HEK293 (cell line): ENCODE data around the gene DAGLA.

Experiments
- CTCF ChIA-PET: fragments of 350-600 bp; formaldehyde crosslinking; extraction: SDS; loops from one replicate; lab custom pipeline; 2021; ENCODE audit warnings: antibody characterized with exemption; lab: Yijun Ruan, JAX
- POLR2A ChIA-PET: fragments of 300-600 bp; formaldehyde crosslinking; extraction: SDS; loops from one replicate; lab custom pipeline; 2020; ENCODE audit warnings: antibody characterized with exemption, inconsistent platforms; lab: Yijun Ruan, JAX
- H3K27ac ChIP-seq: fragments of 200-500 bp; sonication (Bioruptor generic); 2 replicates; pipeline ENCODE4 v1.5.1; 2014; ENCODE audit warnings: low read depth, low read length, control low read depth, inconsistent platforms; ENCODE audit errors: extremely low read depth
- H3K36me3 ChIP-seq, 2 experiments: fragments of 200-500 bp in 1 of 2; sonication (Bioruptor generic) in 1 of 2; 1 replicate in 1 of 2; 2 replicates in 1 of 2; pipeline ENCODE4 v1.5.1; 2014 to 2017; ENCODE audit warnings: inconsistent platforms in 2 of 2, low read length in 2 of 2; ENCODE audit not compliant: control insufficient read depth in 2 of 2, insufficient read depth in 1 of 2
- H3K4me1 ChIP-seq: fragments of 200-500 bp; sonication (Bioruptor generic); 2 replicates; pipeline ENCODE4 v1.5.1; 2014; ENCODE audit warnings: mild to moderate bottlenecking, low read length, inconsistent platforms; ENCODE audit not compliant: control insufficient read depth, insufficient read depth
- H3K4me3 ChIP-seq: 2 replicates; pipeline ENCODE4 v1.5.1; 2011; ENCODE audit warnings: low read depth, mild to moderate bottlenecking, control low read depth, low read length, moderate library complexity
- H3K9me3 ChIP-seq: fragments of 200-500 bp; sonication (Bioruptor generic); 2 replicates; pipeline ENCODE4 v1.5.1; 2014; ENCODE audit warnings: low read depth, low read length, inconsistent platforms; ENCODE audit not compliant: control insufficient read depth, insufficient read depth
- EGR2 ChIP-seq: fragments of 450-650 bp; formaldehyde crosslinking; IDR thresholded peaks from 2 replicates; pipeline ENCODE4 v1.5.1; 2016; ENCODE audit warnings: low read depth, missing biosample characterization, missing genetic modification characterization
- KLF10 ChIP-seq: fragments of 450-650 bp; IDR thresholded peaks from 2 replicates; pipeline ENCODE4 v1.5.1; 2018; ENCODE audit warnings: missing biosample characterization, mild to moderate bottlenecking, missing genetic modification characterization
- MYNN ChIP-seq: fragments of 450-650 bp; formaldehyde crosslinking; IDR thresholded peaks from 2 replicates; pipeline ENCODE4 v1.5.1; 2016; ENCODE audit warnings: missing biosample characterization, missing genetic modification characterization, borderline replicate concordance
- OSR2 ChIP-seq: fragments of 450-650 bp; formaldehyde crosslinking; IDR thresholded peaks from 2 replicates; pipeline ENCODE4 v1.5.1; 2016; ENCODE audit warnings: missing biosample characterization, missing genetic modification characterization
- PRDM10 ChIP-seq: fragments of 450-650 bp; formaldehyde crosslinking; IDR thresholded peaks from 2 replicates; pipeline ENCODE4 v1.5.1; 2016; ENCODE audit warnings: missing biosample characterization, missing genetic modification characterization
- SCRT2 ChIP-seq: fragments of 450-650 bp; formaldehyde crosslinking; IDR thresholded peaks from 2 replicates; pipeline ENCODE4 v1.5.1; 2016; ENCODE audit warnings: missing biosample characterization, missing genetic modification characterization
- SP2 ChIP-seq: fragments of 450-650 bp; formaldehyde crosslinking; IDR thresholded peaks from 2 replicates; pipeline ENCODE4 v1.5.1; 2016; ENCODE audit warnings: missing biosample characterization, missing genetic modification characterization
- YY1 ChIP-seq: fragments of 450-650 bp; formaldehyde crosslinking; IDR thresholded peaks from 2 replicates; pipeline ENCODE4 v1.5.1; 2018; ENCODE audit warnings: missing biosample characterization, missing genetic modification characterization
- ZFHX2 ChIP-seq: fragments of 450-650 bp; formaldehyde crosslinking; conservative IDR thresholded peaks from 2 replicates; pipeline ENCODE4 v1.5.1; 2016; ENCODE audit warnings: missing biosample characterization, missing genetic modification characterization
- ZIC2 ChIP-seq: fragments of 450-650 bp; formaldehyde crosslinking; IDR thresholded peaks from 2 replicates; pipeline ENCODE4 v1.5.1; 2016; ENCODE audit warnings: missing biosample characterization, missing genetic modification characterization
- ZNF350 ChIP-seq: fragments of 450-650 bp; formaldehyde crosslinking; IDR thresholded peaks from 2 replicates; pipeline ENCODE4 v1.5.0; 2017; ENCODE audit warnings: missing biosample characterization, mild to moderate bottlenecking, missing genetic modification characterization
- ZNF391 ChIP-seq: fragments of 450-650 bp; formaldehyde crosslinking; IDR thresholded peaks from 2 replicates; pipeline ENCODE4 v1.5.1; 2016; ENCODE audit warnings: low read depth, missing biosample characterization, missing genetic modification characterization, borderline replicate concordance
- ZNF513 ChIP-seq: fragments of 450-650 bp; IDR thresholded peaks from 2 replicates; pipeline ENCODE4 v1.5.1; 2018; ENCODE audit warnings: missing biosample characterization, missing genetic modification characterization
- ZNF621 ChIP-seq: fragments of 450-650 bp; formaldehyde crosslinking; IDR thresholded peaks from 2 replicates; pipeline ENCODE4 v1.5.1; 2017; ENCODE audit warnings: missing biosample characterization, missing genetic modification characterization
- ZNF624 ChIP-seq: fragments of 450-650 bp; formaldehyde crosslinking; IDR thresholded peaks from 2 replicates; pipeline ENCODE4 v1.5.1; 2017; ENCODE audit warnings: missing biosample characterization, missing genetic modification characterization
- ZNF704 ChIP-seq: fragments of 450-650 bp; formaldehyde crosslinking; IDR thresholded peaks from 2 replicates; pipeline ENCODE4 v1.5.1; 2016; ENCODE audit warnings: missing biosample characterization, missing genetic modification characterization
- ZNF747 ChIP-seq: fragments of 450-650 bp; formaldehyde crosslinking; IDR thresholded peaks from 2 replicates; pipeline ENCODE4 v1.5.1; 2016; ENCODE audit warnings: missing biosample characterization, missing genetic modification characterization
- ZNF792 ChIP-seq: fragments of 450-650 bp; formaldehyde crosslinking; IDR thresholded peaks from 2 replicates; pipeline ENCODE4 v1.5.1; 2016; ENCODE audit warnings: missing biosample characterization, missing genetic modification characterization
- TF ChIP-seq, protein P1 (sequence below): fragments of 450-650 bp; formaldehyde crosslinking; IDR thresholded peaks from 2 replicates; pipeline ENCODE4 v1.5.1; 2017; ENCODE audit warnings: missing biosample characterization, missing genetic modification characterization

The DAGLA gene

GRCh38 chr11:61711037-61711436 is 30.8 kb downstream of the DAGLA start (continued):
- TF ChIP-seq PRDM10 (tag by site-specific recombination) (no peak), KLF10 (tag by site-specific recombination) (no peak), ZNF513 (no peak), OSR2 (tag by site-specific recombination) (no peak), ZNF624 (tag by site-specific recombination) (no peak), ZNF704 (no peak), ZNF792 (no peak), ZNF747 (tag by site-specific recombination) (no peak), ZNF621 (tag by site-specific recombination) (no peak)
- TF ChIP-seq, all 188 proteins: peak for 0

DNA sequence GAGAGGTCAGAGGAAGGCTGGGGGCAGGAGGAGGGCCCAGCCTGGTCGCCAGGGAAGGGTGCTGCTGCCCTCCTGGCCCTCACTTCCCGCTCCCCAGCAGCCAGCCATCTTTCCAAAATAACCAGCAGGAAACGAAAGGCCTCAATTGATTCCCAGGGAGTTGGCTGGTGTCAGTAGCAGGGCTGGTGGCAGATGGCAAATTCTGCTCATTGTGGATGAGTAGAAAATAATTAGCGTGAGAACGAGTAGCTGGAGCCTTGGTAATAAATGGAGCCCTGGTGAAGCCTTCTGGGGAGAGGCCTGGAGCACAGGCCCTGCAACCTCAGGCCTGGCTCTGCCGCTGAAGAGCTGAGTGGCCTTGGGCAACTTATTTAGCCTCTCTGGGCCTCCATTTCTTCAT is 31.3 kb downstream of the DAGLA start:
- Histone ChIP-seq H3K4me1 (no peaks in the 10 kb centered on the region), H3K9me3 (no peaks in the 10 kb centered on the region)
- peak; percentile 48; the same call in 1 of the 2 replicates for TF ChIP-seq ZIC2 (tag by site-specific recombination)
- TF ChIP-seq, protein P1, sequence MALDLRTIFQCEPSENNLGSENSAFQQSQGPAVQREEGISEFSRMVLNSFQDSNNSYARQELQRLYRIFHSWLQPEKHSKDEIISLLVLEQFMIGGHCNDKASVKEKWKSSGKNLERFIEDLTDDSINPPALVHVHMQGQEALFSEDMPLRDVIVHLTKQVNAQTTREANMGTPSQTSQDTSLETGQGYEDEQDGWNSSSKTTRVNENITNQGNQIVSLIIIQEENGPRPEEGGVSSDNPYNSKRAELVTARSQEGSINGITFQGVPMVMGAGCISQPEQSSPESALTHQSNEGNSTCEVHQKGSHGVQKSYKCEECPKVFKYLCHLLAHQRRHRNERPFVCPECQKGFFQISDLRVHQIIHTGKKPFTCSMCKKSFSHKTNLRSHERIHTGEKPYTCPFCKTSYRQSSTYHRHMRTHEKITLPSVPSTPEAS (tag by site-specific recombination): no peak
- TF ChIP-seq, all 188 proteins: peak for 1
- Histone ChIP-seq H3K27ac (no peak overlapping the region), H3K4me3 (no peak overlapping the region), H3K36me3 (no peaks in the 10 kb centered on the region)
- ChIA-PET POLR2A (interaction anchor here (1.1 kb wide), 1 partner anchor 28 kb away, joined by 3 read pairs; no protein-coding TSS in a partner anchor), CTCF (no interaction called here)

DNA sequence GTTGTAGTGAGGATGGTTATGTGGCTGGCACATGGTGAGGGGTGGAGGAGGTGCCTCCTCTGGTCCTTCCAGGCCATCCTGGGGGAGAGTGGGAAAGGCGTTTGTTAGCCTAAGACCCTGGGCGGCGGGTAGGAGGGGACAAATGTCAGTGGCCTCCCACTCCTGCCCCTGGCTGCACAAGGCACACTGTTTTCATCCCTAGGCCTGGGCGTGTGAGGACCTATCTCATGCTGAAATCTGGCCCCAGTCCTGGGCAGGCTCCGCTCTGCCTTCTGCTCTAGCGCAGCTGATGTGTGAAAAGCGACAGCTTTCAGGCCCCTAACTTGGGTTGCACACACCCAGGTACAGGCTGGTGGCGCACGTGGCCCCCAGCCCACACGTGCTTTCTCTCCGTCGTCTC is 32.1 kb downstream of the DAGLA start:
- Histone ChIP-seq H3K4me1 (no peaks in the 10 kb centered on the region), H3K9me3 (no peaks in the 10 kb centered on the region), H3K4me3 (no peak overlapping the region), H3K27ac (no peak overlapping the region), H3K36me3 (no peaks in the 10 kb centered on the region)
- ChIA-PET CTCF (interaction anchor here (1.0 to 1.3 kb wide), 2 partner anchors 30 to 267 kb away, joined by 3 to 5 read pairs; no protein-coding TSS in a partner anchor), POLR2A (no interaction called here)
- TF ChIP-seq SP2 (tag by site-specific recombination): 0 out of 2 replicates have a peak, but pooled peaks have one; percentile 9
- peak; percentile 83 for TF ChIP-seq EGR2 (tag by site-specific recombination)
- TF ChIP-seq ZNF391 (tag by site-specific recombination): no peak
- no peak for TF ChIP-seq YY1 (tag by site-specific recombination)
- TF ChIP-seq MYNN (tag by site-specific recombination): no peak
- TF ChIP-seq ZNF350 (tag by site-specific recombination): no peak
- no peak for TF ChIP-seq SCRT2
- peak; percentile 83 for TF ChIP-seq ZFHX2 (tag by site-specific recombination)
